NCI-H2227 (cell line): ENCODE measurements around the gene PRND.
A peak's percentile ranks its signal among the peaks of the same experiment; 100 is the strongest.
"Not testable (repeated sequence)": the region's sequence is repeated elsewhere in the genome, so short reads cannot be mapped to it uniquely, and the experiment has no call there.

Source experiments
- DNase-seq: peaks from one replicate; lab custom pipeline; 2025; ENCODE audit not compliant: unreplicated experiment; lab: John Stamatoyannopoulos, UW

PRND gene, protein sequence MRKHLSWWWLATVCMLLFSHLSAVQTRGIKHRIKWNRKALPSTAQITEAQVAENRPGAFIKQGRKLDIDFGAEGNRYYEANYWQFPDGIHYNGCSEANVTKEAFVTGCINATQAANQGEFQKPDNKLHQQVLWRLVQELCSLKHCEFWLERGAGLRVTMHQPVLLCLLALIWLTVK

DNA sequence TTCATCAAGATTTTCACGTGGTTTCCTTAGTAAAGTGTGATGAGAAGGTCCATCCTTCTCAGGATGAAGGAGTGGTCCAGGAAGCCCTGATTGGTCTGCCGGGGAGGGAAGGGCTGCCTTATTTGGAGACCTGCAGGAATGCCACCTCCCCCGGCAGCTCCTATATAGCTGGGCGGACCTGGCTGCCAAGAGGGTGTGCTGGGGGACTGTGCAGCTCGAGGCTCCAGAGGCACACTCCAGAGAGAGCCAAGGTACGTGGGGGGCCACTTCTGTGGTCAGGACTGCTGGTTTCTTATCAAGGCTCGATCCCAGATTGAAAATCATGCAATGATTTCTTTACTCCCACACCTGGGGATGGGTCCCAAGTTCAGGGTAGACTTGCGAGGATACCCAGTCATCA is at the start of gene PRND:
Gene PRND (plus strand): TSS at position 191 of the 400 bp plus-strand sequence. CDS start 2,643 bp downstream, outside the sequence.
- no peak for DNase-seq

DNA sequence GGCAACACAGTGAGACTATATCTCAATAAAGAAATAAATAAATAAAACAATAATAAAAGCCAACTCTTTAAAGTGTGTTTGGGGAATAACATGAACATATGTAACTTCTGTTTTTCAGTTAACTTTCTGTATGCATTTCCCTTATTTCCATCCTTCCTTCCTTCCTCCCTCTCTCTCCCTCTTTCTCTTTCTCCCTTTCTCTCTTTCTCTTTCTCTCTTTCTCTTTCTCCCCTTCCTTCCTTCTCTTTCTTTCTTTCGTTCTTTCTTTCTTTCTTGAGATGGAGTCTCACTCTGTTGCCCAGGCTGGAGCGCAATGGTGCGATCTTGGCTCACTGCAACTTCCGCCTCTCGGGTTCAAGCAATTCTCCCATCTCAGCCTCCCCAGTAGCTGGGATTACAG is 48.8 kb upstream of the PRND start:
- no peak for DNase-seq

DNA sequence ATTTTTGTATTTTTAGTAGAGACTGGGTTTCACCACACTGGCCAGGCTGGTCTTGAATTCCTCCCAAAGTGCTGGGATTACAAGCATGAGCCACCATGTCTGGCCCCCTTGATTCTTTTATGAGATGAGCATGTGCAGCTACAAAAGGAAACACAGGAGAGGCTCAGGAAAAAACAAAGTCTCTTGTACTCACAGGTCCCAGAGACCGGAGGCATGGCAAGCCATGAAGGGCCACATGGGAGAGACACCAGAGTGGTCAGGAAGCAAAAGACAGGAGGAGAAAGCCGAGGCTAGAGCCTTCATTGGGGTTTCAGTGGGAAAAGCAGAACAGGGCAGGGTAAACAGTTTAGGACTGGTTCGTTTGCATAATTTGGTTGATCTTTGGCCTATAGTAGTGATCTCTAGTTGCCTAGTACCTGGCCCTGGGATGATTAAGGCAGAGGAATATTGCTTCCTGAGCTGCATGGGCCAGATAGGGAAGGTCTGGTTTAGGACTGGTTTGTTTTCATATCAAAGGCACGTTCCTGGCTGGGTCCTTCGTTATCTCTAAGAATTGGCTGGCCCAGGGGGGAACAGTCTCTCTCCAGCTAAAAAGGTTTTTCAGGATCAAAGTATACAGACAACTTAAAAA is 48.2 kb upstream of the PRND start:
- no peak for DNase-seq

DNA sequence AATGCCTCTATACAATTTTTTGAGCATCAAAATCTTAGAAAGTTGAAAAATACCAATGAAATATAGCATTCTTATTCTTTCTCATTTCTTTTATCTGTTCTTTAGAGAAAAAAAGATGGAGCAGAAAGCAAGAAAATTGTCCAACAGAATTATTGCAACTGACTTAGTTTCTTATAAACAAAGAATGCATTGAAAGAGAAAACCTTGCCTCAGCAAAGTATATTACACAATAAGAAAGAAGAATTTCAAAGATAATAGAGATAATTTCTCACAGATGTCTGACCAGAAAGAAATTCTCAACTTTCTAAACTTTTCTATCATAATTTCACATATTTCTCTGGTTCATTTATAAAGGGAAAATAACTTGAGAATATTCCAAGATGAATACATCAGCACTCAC is 47.0 kb upstream of the PRND start:
- no peak for DNase-seq

DNA sequence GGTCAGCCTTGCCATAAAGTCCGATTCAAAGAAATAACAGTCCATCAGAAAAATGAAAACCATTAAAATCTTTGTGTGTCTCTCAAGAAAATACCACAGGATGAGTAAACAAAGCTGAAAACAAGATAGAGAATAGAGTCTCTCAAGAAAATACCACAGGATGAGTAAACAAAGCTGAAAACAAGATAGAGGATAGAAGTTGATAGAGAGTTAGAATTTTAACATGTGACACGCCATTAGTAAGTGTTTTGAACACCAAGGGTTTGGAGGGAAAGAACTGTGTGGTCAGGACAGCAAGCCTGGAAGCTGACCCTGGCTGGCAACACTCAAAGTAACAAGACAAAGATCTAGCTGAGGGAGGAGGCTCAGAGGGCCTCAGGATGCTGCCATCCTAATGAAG is 43.9 kb upstream of the PRND start:
- DNase-seq, result no peak

DNA sequence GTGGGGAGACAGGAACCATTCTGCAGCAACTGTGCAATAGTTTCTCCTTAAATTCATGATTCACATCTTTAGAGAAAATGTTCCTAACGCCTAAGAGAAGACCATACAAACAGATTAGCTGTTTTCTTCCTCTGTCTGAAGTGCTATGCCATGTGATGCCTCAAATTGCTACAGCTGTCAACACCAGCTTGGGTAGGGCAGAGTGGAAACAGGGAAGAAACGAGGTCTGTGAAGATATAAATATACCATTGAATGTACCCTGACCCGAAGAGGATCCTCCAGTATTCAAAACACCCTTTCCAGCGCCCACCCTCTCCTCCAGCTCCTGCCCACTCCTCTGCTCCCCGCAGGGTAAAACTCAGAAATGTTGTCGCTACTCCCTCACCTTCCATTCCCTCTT is 40.3 kb upstream of the PRND start:
- DNase-seq, result peak; percentile 6

DNA sequence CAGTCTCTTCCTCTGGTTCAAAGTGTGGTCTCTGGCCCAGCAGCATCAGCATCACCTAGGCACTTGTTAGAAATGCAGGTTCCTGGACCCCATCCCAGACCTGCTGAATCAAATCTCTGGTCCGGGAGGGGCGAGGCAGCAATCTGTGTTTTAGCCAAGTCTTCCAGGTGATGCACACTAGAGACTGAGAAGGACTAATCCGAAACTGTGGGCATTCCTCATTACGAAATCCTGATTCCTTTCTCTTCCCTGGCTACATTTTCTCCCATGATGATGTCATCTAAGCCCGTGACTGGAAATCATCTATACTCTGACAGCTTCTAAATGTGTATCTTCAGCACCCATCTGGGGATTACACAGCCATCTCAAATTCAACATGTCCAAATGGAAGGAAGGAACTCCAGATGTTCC is 39.7 kb upstream of the PRND start:
- no peak for DNase-seq

DNA sequence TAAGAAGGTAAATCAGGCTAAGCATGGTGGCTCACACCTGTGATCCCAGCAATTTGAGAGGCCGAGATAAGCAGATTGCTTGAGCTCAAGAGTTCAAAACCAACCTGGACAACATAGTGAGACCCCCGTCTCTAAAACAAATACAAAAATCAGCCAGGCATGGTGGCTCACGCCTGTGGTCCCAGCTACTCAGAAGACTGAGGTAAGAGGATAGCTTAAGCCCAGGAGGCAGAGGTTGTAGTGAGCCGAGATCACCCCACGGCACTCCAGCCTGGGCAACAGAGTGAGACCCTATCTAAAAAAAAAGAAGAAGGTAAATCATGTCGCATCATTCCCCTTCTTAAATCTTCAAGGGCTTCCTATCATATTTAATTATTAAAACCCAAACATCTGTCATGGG is 39.0 kb upstream of the PRND start:
- no peak for DNase-seq

DNA sequence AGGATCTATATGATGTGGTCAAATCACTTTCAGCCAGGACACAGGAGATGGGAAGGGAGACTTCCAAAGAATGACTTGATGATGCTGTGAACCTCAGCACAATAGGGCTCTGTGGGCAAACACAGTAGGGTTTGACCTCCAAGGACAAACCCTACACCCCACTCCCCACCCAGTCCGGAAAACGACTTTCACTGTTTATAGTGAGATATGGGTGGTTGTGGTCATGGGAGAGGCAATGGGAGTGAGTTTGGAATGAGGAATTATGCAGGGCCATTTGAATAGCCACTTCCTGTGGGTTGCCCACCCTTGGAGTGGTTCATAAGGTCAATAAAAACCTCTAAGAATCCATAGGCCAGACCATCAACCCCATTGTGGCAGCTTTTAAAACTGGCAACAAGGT is 38.4 kb upstream of the PRND start:
- DNase-seq, result no peak

DNA sequence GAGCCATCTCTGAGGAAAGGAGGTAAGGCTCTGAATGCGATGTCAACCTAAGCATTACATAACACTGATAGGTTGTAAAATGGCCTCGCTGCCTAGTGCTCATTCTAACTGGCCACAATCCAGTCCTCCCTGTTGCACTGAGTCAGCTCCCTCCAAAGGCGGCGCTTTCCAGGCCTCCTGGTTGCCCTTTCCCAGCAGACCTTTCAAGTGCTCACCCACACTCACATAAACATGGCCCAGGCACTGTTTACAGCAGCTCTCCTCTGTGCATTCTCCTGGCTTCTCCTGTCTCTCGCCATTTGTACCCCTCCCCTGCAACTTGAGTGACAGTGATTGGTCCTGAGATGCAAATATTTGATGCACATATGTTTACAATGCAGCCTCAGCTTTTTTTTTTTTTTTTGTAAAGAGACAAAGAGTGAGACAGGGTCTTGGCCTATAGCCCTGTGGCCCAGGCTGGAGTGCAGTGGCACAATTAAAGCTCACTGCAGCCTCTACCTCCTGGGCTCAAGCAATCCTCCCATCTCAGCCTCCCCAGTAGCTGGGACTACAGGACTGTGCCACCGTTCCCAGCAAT is 36.8 kb upstream of the PRND start:
- no peak for DNase-seq

DNA sequence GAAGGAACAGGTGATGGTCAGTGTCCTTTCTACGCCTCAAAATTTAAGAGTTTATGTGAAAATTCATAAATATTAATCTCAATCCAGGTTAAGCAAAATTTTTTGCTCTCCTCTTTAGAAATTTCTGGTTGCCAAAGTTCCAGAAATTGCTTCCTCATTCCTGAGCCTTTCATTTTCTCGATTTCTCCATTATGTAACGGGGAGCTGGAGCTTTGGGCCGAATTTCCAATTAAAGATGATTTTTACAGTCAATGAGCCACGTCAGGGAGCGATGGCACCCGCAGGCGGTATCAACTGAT is 35.8 kb upstream of the PRND start:
- no peak for DNase-seq

DNA sequence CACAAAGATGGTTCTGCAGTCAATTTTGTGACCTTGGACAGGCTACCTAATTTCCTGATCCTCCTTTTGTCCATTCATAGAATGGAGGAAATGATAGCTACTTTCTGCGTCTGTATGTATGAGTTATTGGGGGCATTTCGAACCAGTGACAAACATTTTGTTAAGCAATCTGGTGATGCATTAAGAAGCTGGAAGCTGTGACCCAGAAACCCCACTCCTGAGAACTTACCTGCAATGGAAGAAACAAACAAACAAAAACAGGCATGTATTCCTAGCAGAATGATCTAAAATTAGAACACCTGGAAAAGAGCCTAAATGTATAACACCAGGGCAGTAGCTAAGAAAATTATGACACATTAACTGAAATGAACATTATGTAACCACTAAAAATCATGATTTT is 33.4 kb upstream of the PRND start:
- no peak for DNase-seq

DNA sequence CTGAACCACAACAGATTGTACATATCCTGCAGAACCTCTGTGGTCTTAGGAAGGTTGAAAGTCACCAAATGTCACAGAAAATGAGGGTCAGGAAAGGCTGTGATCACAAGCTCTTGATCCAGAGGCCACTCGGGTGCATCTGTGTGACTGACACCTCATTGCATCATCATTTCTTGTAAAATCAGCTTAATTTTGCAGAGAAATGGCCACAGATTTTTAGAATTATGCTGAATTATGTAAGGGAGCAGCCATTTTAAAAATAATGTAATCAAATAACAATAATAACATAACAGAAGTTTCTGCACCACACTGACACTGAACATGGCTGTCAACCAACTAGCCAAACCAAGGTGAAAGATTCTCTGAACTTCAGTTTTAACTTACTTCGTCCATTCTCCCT is 32.5 kb upstream of the PRND start:
- no peak for DNase-seq

DNA sequence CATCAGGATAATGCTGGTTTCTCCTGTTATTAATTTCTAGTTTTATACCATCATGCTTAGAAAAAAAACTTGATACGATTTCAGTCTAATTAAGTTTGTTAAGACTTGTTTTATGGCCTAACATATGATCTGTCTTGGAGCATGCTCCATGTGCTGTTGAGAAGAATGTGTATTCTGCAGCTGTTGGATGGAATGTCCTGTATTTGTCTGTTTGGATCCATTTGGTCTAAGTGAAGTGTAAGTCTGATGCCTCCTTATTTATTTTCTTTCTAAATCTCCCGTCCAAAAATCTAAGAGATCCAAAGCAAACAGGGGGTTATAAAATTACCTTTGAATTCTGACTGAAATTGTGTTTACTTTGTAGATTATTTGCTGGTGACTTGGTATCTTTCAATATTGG is 30.0 kb upstream of the PRND start:
- DNase-seq, result no peak

DNA sequence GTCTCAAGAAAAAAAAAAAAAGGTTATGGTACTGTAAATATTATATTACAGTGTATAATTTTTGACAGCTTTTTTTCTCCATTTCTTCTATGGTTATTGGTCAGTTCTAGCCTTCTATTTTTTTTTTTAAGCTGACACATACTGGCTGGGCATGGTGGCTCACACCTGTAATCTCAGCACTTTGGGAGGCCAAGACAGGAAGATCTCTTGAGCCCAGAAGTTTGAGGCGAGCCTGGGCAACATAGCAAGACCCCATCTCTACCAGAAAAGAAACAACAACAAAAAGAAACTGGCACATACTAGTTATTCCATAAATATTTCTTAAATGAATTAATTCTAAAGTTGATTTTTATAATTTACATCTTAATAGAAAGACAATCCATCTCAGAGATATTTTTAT is 27.6 kb upstream of the PRND start:
- no peak for DNase-seq

DNA sequence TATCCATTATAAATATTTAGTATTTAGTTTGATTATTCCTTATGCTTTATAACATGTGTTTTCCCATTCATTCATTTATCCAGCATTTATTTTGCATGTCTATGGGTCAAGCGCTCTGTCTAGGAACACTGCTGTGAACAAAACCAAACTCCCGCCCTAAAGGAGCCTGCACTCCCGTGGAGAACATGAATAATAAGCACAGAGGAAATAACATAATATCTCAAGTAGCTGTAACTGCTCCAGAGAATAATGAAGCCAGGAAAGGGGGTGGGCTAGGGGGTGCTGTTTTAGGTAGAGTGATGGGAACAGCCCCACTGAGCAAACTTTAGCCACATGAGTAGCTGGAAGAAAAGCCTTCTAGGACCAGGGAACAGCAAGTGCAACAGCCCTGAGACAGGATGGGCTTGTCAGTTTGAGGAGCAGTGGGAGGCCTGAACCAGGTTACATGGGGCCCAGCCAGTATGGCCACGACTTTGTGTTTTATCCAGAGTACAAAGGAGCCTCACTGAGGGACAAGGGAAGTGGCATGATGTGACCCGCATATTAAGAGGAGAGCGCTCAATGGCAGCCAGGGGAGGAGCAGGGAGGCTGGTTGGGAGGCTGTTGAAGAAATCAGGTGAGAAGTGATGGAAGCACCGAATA is 24.4 kb upstream of the PRND start:
- DNase-seq, result no peak

DNA sequence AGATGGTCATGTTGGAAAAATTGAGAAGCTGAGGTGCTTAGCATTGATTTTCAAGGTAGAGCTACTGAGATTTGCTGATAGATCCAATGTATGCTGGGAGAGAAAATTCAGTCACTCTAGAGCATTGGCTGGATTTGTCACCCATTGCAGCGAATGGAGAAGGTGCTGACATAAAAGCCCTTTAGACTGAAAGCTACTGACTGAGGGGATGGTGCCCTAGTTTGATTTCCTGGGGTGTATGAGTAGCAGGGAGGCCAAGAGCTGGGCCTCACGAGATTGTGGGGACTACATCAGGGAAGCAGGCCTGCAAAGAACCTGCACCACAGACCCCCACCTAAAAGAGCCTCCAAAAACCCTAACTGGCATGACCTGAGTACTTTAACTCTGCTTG is 23.9 kb upstream of the PRND start:
- DNase-seq, result no peak

DNA sequence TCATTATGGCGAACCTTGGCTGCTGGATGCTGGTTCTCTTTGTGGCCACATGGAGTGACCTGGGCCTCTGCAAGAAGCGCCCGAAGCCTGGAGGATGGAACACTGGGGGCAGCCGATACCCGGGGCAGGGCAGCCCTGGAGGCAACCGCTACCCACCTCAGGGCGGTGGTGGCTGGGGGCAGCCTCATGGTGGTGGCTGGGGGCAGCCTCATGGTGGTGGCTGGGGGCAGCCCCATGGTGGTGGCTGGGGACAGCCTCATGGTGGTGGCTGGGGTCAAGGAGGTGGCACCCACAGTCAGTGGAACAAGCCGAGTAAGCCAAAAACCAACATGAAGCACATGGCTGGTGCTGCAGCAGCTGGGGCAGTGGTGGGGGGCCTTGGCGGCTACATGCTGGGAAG is 22.5 kb upstream of the PRND start:
- no peak for DNase-seq

DNA sequence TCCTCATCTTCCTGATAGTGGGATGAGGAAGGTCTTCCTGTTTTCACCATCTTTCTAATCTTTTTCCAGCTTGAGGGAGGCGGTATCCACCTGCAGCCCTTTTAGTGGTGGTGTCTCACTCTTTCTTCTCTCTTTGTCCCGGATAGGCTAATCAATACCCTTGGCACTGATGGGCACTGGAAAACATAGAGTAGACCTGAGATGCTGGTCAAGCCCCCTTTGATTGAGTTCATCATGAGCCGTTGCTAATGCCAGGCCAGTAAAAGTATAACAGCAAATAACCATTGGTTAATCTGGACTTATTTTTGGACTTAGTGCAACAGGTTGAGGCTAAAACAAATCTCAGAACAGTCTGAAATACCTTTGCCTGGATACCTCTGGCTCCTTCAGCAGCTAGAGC is 21.8 kb upstream of the PRND start:
- no peak for DNase-seq

DNA sequence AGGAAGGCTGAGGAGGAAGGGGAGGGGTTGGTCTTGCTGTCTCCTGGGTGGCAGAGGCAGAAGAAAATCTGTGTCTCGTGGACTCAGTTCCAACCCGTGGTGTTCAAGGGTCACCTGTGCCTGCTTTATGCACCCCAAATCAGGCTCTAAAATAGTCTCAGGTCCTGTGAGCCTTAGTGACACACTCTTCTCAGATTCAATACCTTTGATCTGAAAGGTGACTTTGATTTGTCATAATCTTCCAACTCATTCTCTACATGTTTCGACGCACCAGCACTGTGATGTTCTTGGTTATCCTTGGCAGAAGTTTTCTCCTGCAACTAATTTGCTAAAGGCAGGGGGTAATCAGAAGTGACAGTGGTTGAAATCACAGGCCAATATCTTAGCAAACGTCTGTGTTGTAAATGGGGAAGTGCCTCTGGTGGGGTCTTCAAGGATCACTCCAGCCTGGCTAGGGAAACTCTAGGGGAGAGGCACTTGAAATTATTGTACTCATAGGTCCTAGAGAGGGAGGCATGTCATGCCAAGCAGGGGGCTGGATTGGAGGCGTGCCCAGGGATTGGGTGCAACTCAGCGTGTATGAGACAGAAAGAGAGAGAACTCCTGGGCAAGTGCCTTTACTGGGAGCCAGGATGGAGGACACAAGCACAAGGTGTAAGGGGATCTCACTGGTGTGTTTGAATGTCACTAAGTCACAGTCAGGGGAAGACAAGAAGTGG is 19.0 kb upstream of the PRND start:
- no peak for DNase-seq

DNA sequence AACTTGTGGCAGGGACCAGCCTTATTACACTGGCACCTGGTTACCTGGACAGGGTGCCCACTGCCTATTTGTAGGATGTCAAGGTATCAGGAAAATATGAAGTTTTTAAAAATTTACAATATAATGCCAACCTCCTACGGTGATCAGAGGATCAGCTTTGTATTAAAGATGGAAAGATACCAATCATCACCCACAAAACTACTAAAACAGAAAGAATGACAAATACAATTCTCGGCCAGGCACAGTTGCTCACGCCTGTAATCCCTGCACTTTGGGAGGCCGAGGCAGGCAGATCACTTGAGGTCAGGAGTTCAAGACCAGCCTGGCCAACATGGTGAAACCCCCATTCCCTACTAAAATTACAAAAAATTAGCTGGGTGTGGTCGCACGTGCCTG is 18.4 kb upstream of the PRND start:
- no peak for DNase-seq

DNA sequence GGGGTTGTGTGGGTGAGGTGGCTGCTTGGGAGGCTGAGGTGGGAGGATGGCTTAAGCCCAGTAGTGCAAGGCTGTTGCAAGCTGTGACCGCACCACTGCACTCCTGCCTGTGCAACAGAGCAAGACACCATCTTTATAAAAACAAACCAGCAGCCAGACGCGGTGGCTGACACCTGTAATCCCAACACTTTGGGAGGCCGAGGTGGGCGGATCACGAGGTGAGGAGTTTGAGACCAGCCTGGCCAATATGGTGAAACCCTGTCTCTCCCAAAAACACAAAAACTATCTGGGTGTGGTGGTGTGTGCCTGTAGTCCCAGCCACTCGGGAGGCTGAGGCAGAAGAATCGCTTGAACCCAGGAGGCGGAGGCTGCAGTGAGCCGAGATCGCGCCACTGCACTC is 14.8 kb upstream of the PRND start:
- DNase-seq, result not testable (repeated sequence)
